ENCODE measurements around the gene ZBTB42. TPM values are rescaled to one million over a fixed set of nuclear protein-coding genes. Genes with fewer than 3 reads are reported as not detected.

ZBTB42 gene
- total RNA-seq, 1 experiment from 2014 or later: 1.0 TPM

DNA sequence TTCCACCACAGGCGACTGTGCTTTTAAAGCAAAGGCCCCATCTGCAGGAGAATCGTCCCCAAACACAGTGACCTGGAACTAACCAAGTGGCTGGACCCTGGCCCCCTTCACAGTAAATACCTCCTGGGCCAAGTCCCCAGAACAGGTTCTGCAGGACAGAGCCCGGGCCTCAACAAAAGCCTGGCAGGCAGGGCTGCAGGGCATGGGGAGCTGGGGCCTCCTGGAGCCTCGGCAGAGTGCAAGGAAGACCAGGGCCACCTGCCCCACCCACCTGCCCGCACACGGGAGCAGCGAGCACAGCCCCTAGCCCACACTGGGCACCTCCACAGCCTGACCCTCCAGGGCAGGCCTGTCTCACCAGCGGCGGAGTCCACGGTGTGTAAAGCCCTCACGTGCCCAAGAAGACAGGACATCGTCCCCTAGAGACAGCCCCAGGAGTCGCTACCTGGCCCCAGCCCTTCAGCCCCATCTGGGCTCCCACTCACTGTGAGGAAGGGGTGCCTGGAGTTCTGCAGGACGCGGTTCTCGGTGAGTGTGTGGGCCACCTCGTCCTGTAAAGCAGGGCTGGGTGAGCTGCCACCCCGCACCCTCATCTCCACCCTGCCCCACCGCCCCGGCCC is 26.3 kb upstream of the ZBTB42 start:
- Mint-ChIP-seq H3K27ac (ENCODE audit: low read depth, unreplicated experiment) (no peak overlapping the region), H3K4me3 (ENCODE audit: unreplicated experiment) (no peak overlapping the region), H3K36me3 (ENCODE audit: insufficient read depth, unreplicated experiment) (peaks cover 30% of the 10 kb centered on the region), H3K4me1 (ENCODE audit: insufficient read depth, unreplicated experiment) (no peaks in the 10 kb centered on the region), H3K27me3 (ENCODE audit: insufficient read depth, unreplicated experiment) (no peaks in the 10 kb centered on the region), H3K9me3 (ENCODE audit: unreplicated experiment) (no peaks in the 10 kb centered on the region)
- no TSS peak for BruUV-seq (replicated peaks)
- POLR2A ChIA-PET: no interaction called here
- no peak for DNase-seq (ENCODE audit: unreplicated experiment)
- TF ChIP-seq, protein P1, sequence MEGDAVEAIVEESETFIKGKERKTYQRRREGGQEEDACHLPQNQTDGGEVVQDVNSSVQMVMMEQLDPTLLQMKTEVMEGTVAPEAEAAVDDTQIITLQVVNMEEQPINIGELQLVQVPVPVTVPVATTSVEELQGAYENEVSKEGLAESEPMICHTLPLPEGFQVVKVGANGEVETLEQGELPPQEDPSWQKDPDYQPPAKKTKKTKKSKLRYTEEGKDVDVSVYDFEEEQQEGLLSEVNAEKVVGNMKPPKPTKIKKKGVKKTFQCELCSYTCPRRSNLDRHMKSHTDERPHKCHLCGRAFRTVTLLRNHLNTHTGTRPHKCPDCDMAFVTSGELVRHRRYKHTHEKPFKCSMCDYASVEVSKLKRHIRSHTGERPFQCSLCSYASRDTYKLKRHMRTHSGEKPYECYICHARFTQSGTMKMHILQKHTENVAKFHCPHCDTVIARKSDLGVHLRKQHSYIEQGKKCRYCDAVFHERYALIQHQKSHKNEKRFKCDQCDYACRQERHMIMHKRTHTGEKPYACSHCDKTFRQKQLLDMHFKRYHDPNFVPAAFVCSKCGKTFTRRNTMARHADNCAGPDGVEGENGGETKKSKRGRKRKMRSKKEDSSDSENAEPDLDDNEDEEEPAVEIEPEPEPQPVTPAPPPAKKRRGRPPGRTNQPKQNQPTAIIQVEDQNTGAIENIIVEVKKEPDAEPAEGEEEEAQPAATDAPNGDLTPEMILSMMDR (IDR thresholded peaks at IDR 0.05; ENCODE audit: unreplicated experiment): no peak
- intact Hi-C loops (cut with micrococcal nuclease): no loop called here
- CTCF ChIA-PET: no interaction called here

DNA sequence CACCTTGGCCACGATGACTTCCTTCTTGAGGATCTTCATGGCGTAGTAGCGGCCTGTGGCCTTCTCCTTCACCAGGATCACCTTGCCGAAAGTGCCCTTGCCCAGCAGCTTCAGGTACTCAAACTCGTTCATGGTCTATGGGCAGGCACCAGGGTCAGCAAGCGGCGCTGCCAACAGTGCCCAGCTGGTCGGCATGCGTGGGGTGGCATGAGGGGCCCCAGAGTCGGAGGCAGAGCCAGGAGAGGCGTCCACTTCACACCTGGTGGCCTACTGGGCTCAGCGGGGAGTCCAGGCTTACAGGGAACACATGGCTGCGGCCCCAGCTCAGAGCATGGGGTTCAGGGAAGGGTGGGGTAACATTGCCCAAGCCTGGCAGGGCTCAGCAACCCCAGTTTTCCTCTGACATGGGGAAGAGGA is 25.8 kb upstream of the ZBTB42 start:
- no peak overlapping the region for H3K4me3 Mint-ChIP-seq (ENCODE audit: unreplicated experiment)
- no peak overlapping the region for H3K27ac Mint-ChIP-seq (ENCODE audit: low read depth, unreplicated experiment)
- no TSS peak for BruUV-seq (replicated peaks)
- POLR2A ChIA-PET: no interaction called here
- no peaks in the 10 kb centered on the region for H3K27me3 Mint-ChIP-seq (ENCODE audit: insufficient read depth, unreplicated experiment)
- CTCF ChIA-PET: no interaction called here
- no peaks in the 10 kb centered on the region for H3K9me3 Mint-ChIP-seq (ENCODE audit: unreplicated experiment)
- no peaks in the 10 kb centered on the region for H3K4me1 Mint-ChIP-seq (ENCODE audit: insufficient read depth, unreplicated experiment)
- intact Hi-C loops (cut with micrococcal nuclease): no loop called here
- TF ChIP-seq, protein P1 (IDR thresholded peaks at IDR 0.05; ENCODE audit: unreplicated experiment): no peak
- no peak for DNase-seq (ENCODE audit: unreplicated experiment)
- peaks cover 29% of the 10 kb centered on the region for H3K36me3 Mint-ChIP-seq (ENCODE audit: insufficient read depth, unreplicated experiment)

DNA sequence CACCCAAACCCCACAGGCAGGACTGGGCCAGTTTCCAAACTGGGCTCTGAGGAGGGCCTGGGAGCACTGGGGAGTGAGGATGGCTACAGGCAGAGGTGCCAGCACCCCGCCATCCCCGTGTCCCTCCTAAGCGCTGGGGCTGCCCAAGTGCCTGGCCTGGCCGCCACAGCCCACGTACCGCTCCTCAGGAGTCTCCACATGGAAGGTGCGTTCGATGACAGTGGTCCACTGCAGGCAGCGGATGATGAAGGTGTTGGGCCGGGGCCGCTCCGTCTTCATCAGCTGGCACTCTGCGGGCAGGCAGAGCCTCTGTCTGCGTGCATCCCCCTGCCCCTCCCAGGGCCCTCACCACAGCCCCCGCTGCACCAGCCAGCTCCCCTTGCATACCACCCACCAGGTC is 24.4 kb upstream of the ZBTB42 start:
- BruUV-seq (replicated peaks): no TSS peak
- Mint-ChIP-seq H3K27ac (ENCODE audit: low read depth, unreplicated experiment) (no peak overlapping the region), H3K4me1 (ENCODE audit: insufficient read depth, unreplicated experiment) (no peaks in the 10 kb centered on the region), H3K27me3 (ENCODE audit: insufficient read depth, unreplicated experiment) (no peaks in the 10 kb centered on the region), H3K36me3 (ENCODE audit: insufficient read depth, unreplicated experiment) (peaks cover 22% of the 10 kb centered on the region), H3K4me3 (ENCODE audit: unreplicated experiment) (no peak overlapping the region), H3K9me3 (ENCODE audit: unreplicated experiment) (no peaks in the 10 kb centered on the region)
- POLR2A ChIA-PET: no interaction called here
- intact Hi-C loops (cut with micrococcal nuclease): no loop called here
- CTCF ChIA-PET: no interaction called here
- DNase-seq (ENCODE audit: unreplicated experiment): no peak
- TF ChIP-seq, protein P1 (IDR thresholded peaks at IDR 0.05; ENCODE audit: unreplicated experiment): no peak

DNA sequence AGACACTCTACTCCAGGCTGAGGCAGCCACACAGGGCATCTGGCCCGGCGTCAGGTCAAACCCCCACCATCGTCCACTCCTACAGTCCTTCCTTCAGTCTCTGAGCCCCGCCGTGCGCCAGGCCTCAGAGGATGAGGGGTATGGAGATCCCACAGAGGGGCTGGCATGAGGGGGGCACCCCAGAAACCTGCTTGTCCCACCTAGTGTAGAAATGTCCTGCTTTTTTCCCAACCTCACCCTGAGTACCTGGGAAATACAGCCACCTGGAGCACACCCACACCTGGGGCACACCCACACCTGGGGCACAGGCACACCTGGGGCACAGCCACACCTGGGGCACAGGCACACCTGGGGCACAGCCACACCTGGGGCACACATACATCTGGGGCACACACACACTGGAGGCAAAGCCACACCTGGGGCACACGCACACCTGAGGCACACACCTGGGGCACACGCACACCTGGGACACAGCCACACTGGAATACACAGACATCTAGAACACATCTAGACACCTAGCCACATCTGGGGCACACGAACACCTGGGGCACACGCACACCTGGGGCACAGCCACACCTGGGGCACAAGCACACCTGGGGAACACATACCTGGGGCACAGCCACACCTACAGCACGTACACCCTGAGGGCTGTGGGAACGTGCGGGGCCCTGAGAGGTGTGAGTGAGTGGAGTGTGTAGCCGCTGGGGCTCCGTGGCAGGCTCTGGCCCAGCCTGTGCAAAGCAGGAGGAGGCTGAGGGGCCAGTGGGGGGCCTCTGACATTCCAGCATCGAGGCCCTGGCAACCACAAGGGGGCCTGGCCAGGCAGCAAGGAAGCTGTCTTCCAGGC is 23.7 kb upstream of the ZBTB42 start:
- no peak overlapping the region for H3K27ac Mint-ChIP-seq (ENCODE audit: low read depth, unreplicated experiment)
- CTCF ChIA-PET: interaction anchor here (0.7 kb wide), 1 partner anchor 34 kb away, joined by 3 read pairs; no protein-coding TSS in a partner anchor
- no peak for DNase-seq (ENCODE audit: unreplicated experiment)
- H3K4me3 Mint-ChIP-seq (ENCODE audit: unreplicated experiment): no peak overlapping the region
- TF ChIP-seq, protein P1 (IDR thresholded peaks at IDR 0.05; ENCODE audit: unreplicated experiment): no peak
- intact Hi-C loops (cut with micrococcal nuclease): no loop called here
- no peaks in the 10 kb centered on the region for H3K9me3 Mint-ChIP-seq (ENCODE audit: unreplicated experiment)
- H3K27me3 Mint-ChIP-seq (ENCODE audit: insufficient read depth, unreplicated experiment): no peaks in the 10 kb centered on the region
- POLR2A ChIA-PET: no interaction called here
- peaks cover 18% of the 10 kb centered on the region for H3K36me3 Mint-ChIP-seq (ENCODE audit: insufficient read depth, unreplicated experiment)
- no peaks in the 10 kb centered on the region for H3K4me1 Mint-ChIP-seq (ENCODE audit: insufficient read depth, unreplicated experiment)
- no TSS peak for BruUV-seq (replicated peaks)

All from MCF 10A (cell line).